ENCODE data around the gene SUV39H1.
"Not testable (repeated sequence)": the region's sequence is repeated elsewhere in the genome, so short reads cannot be mapped to it uniquely, and the experiment has no call there.

DNA sequence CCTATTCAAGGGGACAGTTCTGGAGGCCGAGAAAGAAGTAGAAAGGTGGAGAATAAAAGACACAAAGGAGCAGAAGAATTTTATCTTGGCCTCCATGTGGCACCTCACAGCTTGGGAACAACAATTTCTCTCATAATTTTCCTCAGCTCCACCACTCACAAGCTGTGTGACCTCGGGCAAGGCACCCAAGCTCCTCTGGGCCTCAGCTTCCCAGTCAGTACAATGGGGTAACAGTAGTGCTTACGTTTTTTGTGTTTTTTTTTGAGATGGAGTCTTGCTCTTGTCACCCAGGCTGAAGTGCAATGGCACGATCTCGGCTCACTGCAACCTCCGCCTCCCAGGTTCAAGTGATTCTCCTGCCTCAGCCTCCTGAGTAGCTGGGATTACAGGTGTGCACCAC is 15.6 kb upstream of the SUV39H1 start:
- TF ChIP-seq, protein P1, sequence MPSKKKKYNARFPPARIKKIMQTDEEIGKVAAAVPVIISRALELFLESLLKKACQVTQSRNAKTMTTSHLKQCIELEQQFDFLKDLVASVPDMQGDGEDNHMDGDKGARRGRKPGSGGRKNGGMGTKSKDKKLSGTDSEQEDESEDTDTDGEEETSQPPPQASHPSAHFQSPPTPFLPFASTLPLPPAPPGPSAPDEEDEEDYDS (CRISPR knock-in tag; IDR thresholded peaks at IDR 0.05): not testable (repeated sequence)
- TF ChIP-seq, protein P2, sequence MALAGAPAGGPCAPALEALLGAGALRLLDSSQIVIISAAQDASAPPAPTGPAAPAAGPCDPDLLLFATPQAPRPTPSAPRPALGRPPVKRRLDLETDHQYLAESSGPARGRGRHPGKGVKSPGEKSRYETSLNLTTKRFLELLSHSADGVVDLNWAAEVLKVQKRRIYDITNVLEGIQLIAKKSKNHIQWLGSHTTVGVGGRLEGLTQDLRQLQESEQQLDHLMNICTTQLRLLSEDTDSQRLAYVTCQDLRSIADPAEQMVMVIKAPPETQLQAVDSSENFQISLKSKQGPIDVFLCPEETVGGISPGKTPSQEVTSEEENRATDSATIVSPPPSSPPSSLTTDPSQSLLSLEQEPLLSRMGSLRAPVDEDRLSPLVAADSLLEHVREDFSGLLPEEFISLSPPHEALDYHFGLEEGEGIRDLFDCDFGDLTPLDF (CRISPR knock-in tag; IDR thresholded peaks at IDR 0.05): not testable (repeated sequence)
- TF ChIP-seq, protein P3, sequence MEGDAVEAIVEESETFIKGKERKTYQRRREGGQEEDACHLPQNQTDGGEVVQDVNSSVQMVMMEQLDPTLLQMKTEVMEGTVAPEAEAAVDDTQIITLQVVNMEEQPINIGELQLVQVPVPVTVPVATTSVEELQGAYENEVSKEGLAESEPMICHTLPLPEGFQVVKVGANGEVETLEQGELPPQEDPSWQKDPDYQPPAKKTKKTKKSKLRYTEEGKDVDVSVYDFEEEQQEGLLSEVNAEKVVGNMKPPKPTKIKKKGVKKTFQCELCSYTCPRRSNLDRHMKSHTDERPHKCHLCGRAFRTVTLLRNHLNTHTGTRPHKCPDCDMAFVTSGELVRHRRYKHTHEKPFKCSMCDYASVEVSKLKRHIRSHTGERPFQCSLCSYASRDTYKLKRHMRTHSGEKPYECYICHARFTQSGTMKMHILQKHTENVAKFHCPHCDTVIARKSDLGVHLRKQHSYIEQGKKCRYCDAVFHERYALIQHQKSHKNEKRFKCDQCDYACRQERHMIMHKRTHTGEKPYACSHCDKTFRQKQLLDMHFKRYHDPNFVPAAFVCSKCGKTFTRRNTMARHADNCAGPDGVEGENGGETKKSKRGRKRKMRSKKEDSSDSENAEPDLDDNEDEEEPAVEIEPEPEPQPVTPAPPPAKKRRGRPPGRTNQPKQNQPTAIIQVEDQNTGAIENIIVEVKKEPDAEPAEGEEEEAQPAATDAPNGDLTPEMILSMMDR (CRISPR knock-in tag; IDR thresholded peaks at IDR 0.05): not testable (repeated sequence)
- TF ChIP-seq BHLHE40 (IDR thresholded peaks at IDR 0.05; ENCODE audit: low read length); NCOA2 (CRISPR knock-in tag; IDR thresholded peaks at IDR 0.05): not testable (repeated sequence)
